ENCODE measurements around the gene BIK.

BIK gene

GRCh38 chr22:43170131-43170480 lies 59.6 kb downstream of the BIK start:
- no peak overlapping the region for H3K27ac ChIP-seq (ENCODE audit: low read length)
- peaks cover 74% of the 10 kb centered on the region for H3K36me3 ChIP-seq (ENCODE audit: insufficient read depth, low read length)
- no peak overlapping the region for H3K9ac ChIP-seq (ENCODE audit: low read depth, low read length)
- H3K27me3 ChIP-seq (ENCODE audit: insufficient read depth, low read length, poor library complexity) = no peaks in the 10 kb centered on the region
- H3K4me3 ChIP-seq (ENCODE audit: low read depth in 1 of 2, low read length in 2 of 2) = no peak overlapping the region
- no peak for TF ChIP-seq CTCF (IDR thresholded peaks at IDR 0.05; ENCODE audit: borderline replicate concordance, extremely low read depth, low read length, poor library complexity, severe bottlenecking)
- TF ChIP-seq EZH2 (IDR thresholded peaks at IDR 0.05; ENCODE audit: borderline replicate concordance, low read depth, low read length, severe bottlenecking) = no peak
- peaks cover 18% of the 10 kb centered on the region; the same call in 1 of the 2 replicates for H4K20me1 ChIP-seq (ENCODE audit: insufficient read depth, low read length)
- H2AFZ ChIP-seq (ENCODE audit: low read depth, low read length) = no peak overlapping the region
- DNase-seq (no peak), ATAC-seq (ENCODE audit: insufficient read depth, low read depth) (no peak)
- no peaks in the 10 kb centered on the region for H3K79me2 ChIP-seq (ENCODE audit: insufficient read depth, low read length)
- no peaks in the 10 kb centered on the region for H3K9me3 ChIP-seq (ENCODE audit: insufficient read depth, low read length, severe bottlenecking)
- H3K4me2 ChIP-seq (ENCODE audit: insufficient read depth, low read length) = no peak overlapping the region
- H3K4me1 ChIP-seq (ENCODE audit: insufficient read depth, low read length) = no peaks in the 10 kb centered on the region

GRCh38 chr22:43171019-43171491 lies 60.5 kb downstream of the BIK start:
- no peak overlapping the region for H3K9ac ChIP-seq (ENCODE audit: low read depth, low read length)
- H3K27ac ChIP-seq (ENCODE audit: low read length) = no peak overlapping the region
- H3K36me3 ChIP-seq (ENCODE audit: insufficient read depth, low read length) = peaks cover 82% of the 10 kb centered on the region
- no peak for ATAC-seq (ENCODE audit: insufficient read depth, low read depth)
- H3K9me3 ChIP-seq (ENCODE audit: insufficient read depth, low read length, severe bottlenecking) = no peaks in the 10 kb centered on the region
- no peak for DNase-seq
- TF ChIP-seq CTCF (IDR thresholded peaks at IDR 0.05; ENCODE audit: borderline replicate concordance, extremely low read depth, low read length, poor library complexity, severe bottlenecking) = no peak
- no peak for TF ChIP-seq EZH2 (IDR thresholded peaks at IDR 0.05; ENCODE audit: borderline replicate concordance, low read depth, low read length, severe bottlenecking)
- H2AFZ ChIP-seq (ENCODE audit: low read depth, low read length) = no peak overlapping the region
- H3K4me1 ChIP-seq (ENCODE audit: insufficient read depth, low read length) = no peaks in the 10 kb centered on the region
- H3K4me3 ChIP-seq (ENCODE audit: low read depth in 1 of 2, low read length in 2 of 2) = no peak overlapping the region
- H3K79me2 ChIP-seq (ENCODE audit: insufficient read depth, low read length) = no peaks in the 10 kb centered on the region
- no peak overlapping the region for H3K4me2 ChIP-seq (ENCODE audit: insufficient read depth, low read length)
- no peaks in the 10 kb centered on the region for H3K27me3 ChIP-seq (ENCODE audit: insufficient read depth, low read length, poor library complexity)
- H4K20me1 ChIP-seq (ENCODE audit: insufficient read depth, low read length) = peaks cover 18% of the 10 kb centered on the region; the same call in 1 of the 2 replicates

GRCh38 chr22:43171607-43172006 lies 61.1 kb downstream of the BIK start:
- no peak overlapping the region for H3K4me2 ChIP-seq (ENCODE audit: insufficient read depth, low read length)
- no peaks in the 10 kb centered on the region for H3K4me1 ChIP-seq (ENCODE audit: insufficient read depth, low read length)
- H3K4me3 ChIP-seq (ENCODE audit: low read depth in 1 of 2, low read length in 2 of 2) = no peak overlapping the region
- H3K9me3 ChIP-seq (ENCODE audit: insufficient read depth, low read length, severe bottlenecking) = no peaks in the 10 kb centered on the region
- no peak overlapping the region for H3K27ac ChIP-seq (ENCODE audit: low read length)
- no peak for TF ChIP-seq CTCF (IDR thresholded peaks at IDR 0.05; ENCODE audit: borderline replicate concordance, extremely low read depth, low read length, poor library complexity, severe bottlenecking)
- no peak for TF ChIP-seq EZH2 (IDR thresholded peaks at IDR 0.05; ENCODE audit: borderline replicate concordance, low read depth, low read length, severe bottlenecking)
- DNase-seq (no peak), ATAC-seq (ENCODE audit: insufficient read depth, low read depth) (no peak)
- no peak overlapping the region for H3K9ac ChIP-seq (ENCODE audit: low read depth, low read length)
- peaks cover 85% of the 10 kb centered on the region for H3K36me3 ChIP-seq (ENCODE audit: insufficient read depth, low read length)
- no peaks in the 10 kb centered on the region for H3K27me3 ChIP-seq (ENCODE audit: insufficient read depth, low read length, poor library complexity)
- no peak overlapping the region for H2AFZ ChIP-seq (ENCODE audit: low read depth, low read length)
- peaks cover 18% of the 10 kb centered on the region; the same call in 1 of the 2 replicates for H4K20me1 ChIP-seq (ENCODE audit: insufficient read depth, low read length)
- no peaks in the 10 kb centered on the region for H3K79me2 ChIP-seq (ENCODE audit: insufficient read depth, low read length)

GRCh38 chr22:43172191-43172590 lies 61.6 kb downstream of the BIK start:
- TF ChIP-seq EZH2 (IDR thresholded peaks at IDR 0.05; ENCODE audit: borderline replicate concordance, low read depth, low read length, severe bottlenecking) (no peak), CTCF (IDR thresholded peaks at IDR 0.05; ENCODE audit: borderline replicate concordance, extremely low read depth, low read length, poor library complexity, severe bottlenecking) (no peak)
- H3K27ac ChIP-seq (ENCODE audit: low read length) = no peak overlapping the region
- no peaks in the 10 kb centered on the region for H3K9me3 ChIP-seq (ENCODE audit: insufficient read depth, low read length, severe bottlenecking)
- peaks cover 85% of the 10 kb centered on the region for H3K36me3 ChIP-seq (ENCODE audit: insufficient read depth, low read length)
- DNase-seq (no peak), ATAC-seq (ENCODE audit: insufficient read depth, low read depth) (no peak)
- no peak overlapping the region for H3K4me3 ChIP-seq (ENCODE audit: low read depth in 1 of 2, low read length in 2 of 2)
- peaks cover 18% of the 10 kb centered on the region; the same call in 1 of the 2 replicates for H4K20me1 ChIP-seq (ENCODE audit: insufficient read depth, low read length)
- H3K4me1 ChIP-seq (ENCODE audit: insufficient read depth, low read length) = no peaks in the 10 kb centered on the region
- H2AFZ ChIP-seq (ENCODE audit: low read depth, low read length) = no peak overlapping the region
- H3K79me2 ChIP-seq (ENCODE audit: insufficient read depth, low read length) = no peaks in the 10 kb centered on the region
- H3K4me2 ChIP-seq (ENCODE audit: insufficient read depth, low read length) = no peak overlapping the region
- H3K27me3 ChIP-seq (ENCODE audit: insufficient read depth, low read length, poor library complexity) = no peaks in the 10 kb centered on the region
- H3K9ac ChIP-seq (ENCODE audit: low read depth, low read length) = no peak overlapping the region

Data from DND-41 (cell line).